ENCODE measurements around the gene FAM53A.
"Not testable (repeated sequence)": the region's sequence is repeated elsewhere in the genome, so short reads cannot be mapped to it uniquely, and the experiment has no call there.

The FAM53A gene

GRCh38 chr4:1641671-1642070 lies 42.4 kb downstream of the FAM53A start:
- H3K4me3 ChIP-seq (ENCODE audit: low read depth, low read length): no peak overlapping the region

GRCh38 chr4:1640716-1641503 lies 43.2 kb downstream of the FAM53A start:
- H3K4me3 ChIP-seq (ENCODE audit: low read depth, low read length): not testable (repeated sequence)

GRCh38 chr4:1640190-1640589 lies 43.9 kb downstream of the FAM53A start:
- H3K4me3 ChIP-seq (ENCODE audit: low read depth, low read length): no peak overlapping the region

- H3K4me3 ChIP-seq (ENCODE audit: low read depth, low read length): no peak overlapping the region
Measured at GRCh38 chr4:1639299-1639868, 44.7 kb downstream of the FAM53A start.

GRCh38 chr4:1638873-1639272 lies 45.2 kb downstream of the FAM53A start:
- no peak overlapping the region for H3K4me3 ChIP-seq (ENCODE audit: low read depth, low read length)

- no peak overlapping the region for H3K4me3 ChIP-seq (ENCODE audit: low read depth, low read length)
Measured at GRCh38 chr4:1638272-1638598, 45.9 kb downstream of the FAM53A start.

- H3K4me3 ChIP-seq (ENCODE audit: low read depth, low read length): no peak overlapping the region
Measured at GRCh38 chr4:1637580-1638271, 46.4 kb downstream of the FAM53A start.

GRCh38 chr4:1636490-1637211 lies 47.5 kb downstream of the FAM53A start:
- H3K4me3 ChIP-seq (ENCODE audit: low read depth, low read length): no peak overlapping the region

- no peak overlapping the region for H3K4me3 ChIP-seq (ENCODE audit: low read depth, low read length)
Measured at GRCh38 chr4:1635464-1635863, 48.6 kb downstream of the FAM53A start.

- no peak overlapping the region for H3K4me3 ChIP-seq (ENCODE audit: low read depth, low read length)
Measured at GRCh38 chr4:1633993-1634392, 50.1 kb downstream of the FAM53A start.

GRCh38 chr4:1632109-1633104 lies 51.7 kb downstream of the FAM53A start:
- H3K4me3 ChIP-seq (ENCODE audit: low read depth, low read length): no peak overlapping the region

- H3K4me3 ChIP-seq (ENCODE audit: low read depth, low read length): no peak overlapping the region
Measured at GRCh38 chr4:1631136-1631535, 53.0 kb downstream of the FAM53A start.

GRCh38 chr4:1630266-1630665 lies 53.8 kb downstream of the FAM53A start:
- H3K4me3 ChIP-seq (ENCODE audit: low read depth, low read length): no peak overlapping the region

- H3K4me3 ChIP-seq (ENCODE audit: low read depth, low read length): no peak overlapping the region
Measured at GRCh38 chr4:1629699-1630083, 54.4 kb downstream of the FAM53A start.

GRCh38 chr4:1628892-1629698 lies 55.0 kb downstream of the FAM53A start:
- no peak overlapping the region for H3K4me3 ChIP-seq (ENCODE audit: low read depth, low read length)

- no peak overlapping the region for H3K4me3 ChIP-seq (ENCODE audit: low read depth, low read length)
Measured at GRCh38 chr4:1627417-1628313, 56.4 kb downstream of the FAM53A start.

- H3K4me3 ChIP-seq (ENCODE audit: low read depth, low read length): no peak overlapping the region
Measured at GRCh38 chr4:1626941-1627340, 57.2 kb downstream of the FAM53A start.

- no peak overlapping the region for H3K4me3 ChIP-seq (ENCODE audit: low read depth, low read length)
Measured at GRCh38 chr4:1626151-1626550, 58.0 kb downstream of the FAM53A start.
